GM12892 (cell line): ENCODE data around the gene DDR2.

Experiments
- POLR2A ChIP-seq: IDR thresholded peaks from 2 replicates; pipeline ENCODE4 v1.6.1; 2011; ENCODE audit warnings: low read depth, low read length, control low read depth
- POLR2AphosphoS5 ChIP-seq: IDR thresholded peaks from 2 replicates; pipeline ENCODE4 v1.6.1; 2011; ENCODE audit warnings: low read depth, low read length, control low read depth

DNA sequence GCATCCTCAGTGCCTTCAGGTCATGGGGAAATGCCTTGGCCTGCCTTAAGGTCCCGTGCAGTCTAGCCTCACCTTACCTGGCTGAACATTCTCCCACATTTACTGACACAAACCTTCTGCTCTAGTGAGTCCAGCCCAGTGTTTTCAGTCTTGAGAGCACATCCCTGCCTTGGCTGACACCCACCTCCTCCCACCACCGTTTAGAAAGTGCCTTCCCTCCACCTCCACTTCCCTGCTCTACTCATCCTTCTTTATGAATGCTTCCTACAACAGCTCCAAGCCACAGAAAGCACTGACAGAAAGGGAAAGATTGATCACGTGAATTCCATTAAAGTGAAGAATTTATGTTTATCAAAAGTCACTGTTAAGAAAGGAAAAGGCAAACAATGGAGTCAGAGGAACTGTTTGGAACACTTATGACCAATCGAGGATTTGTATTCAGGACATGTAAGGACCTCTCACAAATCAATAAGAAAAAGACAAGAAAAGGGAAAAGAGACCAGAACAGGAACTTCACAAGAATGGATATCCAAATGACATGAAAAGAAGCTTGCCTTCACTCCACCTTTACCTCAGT, 59.8 kb downstream of the DDR2 start:
- no peak for TF ChIP-seq POLR2AphosphoS5
- TF ChIP-seq POLR2A: no peak
